CD14-positive monocyte (primary cell): ENCODE measurements around the gene RBM28. TPM values are rescaled to one million over a fixed set of nuclear protein-coding genes. Genes with fewer than 3 reads are reported as not detected.

Source experiments
- DNase-seq, 3 donors: peaks; one replicate each; pipeline ENCODE4 v3.0.0-alpha.2; 2011 to 2022
- H2AFZ ChIP-seq: 2 replicates; pipeline ENCODE4 v1.6.0; 2012; ENCODE audit warnings: mild to moderate bottlenecking, low read depth, low read length, inconsistent platforms; ENCODE audit not compliant: insufficient read depth, poor library complexity, severe bottlenecking
- H3K27ac ChIP-seq, 2 donors: 1 replicate in 1 of 2; 2 replicates in 1 of 2; pipeline ENCODE4 v1.5.1; 2012 to 2013; ENCODE audit warnings: low read length in 2 of 2, control low read depth in 1 of 2, inconsistent platforms in 1 of 2, low read depth in 1 of 2, mild to moderate bottlenecking in 1 of 2
- H3K27me3 ChIP-seq, 2 donors: one replicate each; pipeline versions ENCODE4 v1.6.0 to v1.6.1; 2011 to 2013; ENCODE audit warnings: low read length in 2 of 2; ENCODE audit not compliant: control insufficient read depth in 2 of 2, insufficient read depth in 2 of 2
- H3K36me3 ChIP-seq, 2 donors: replicated peaks in 1 of 2; 1 replicate in 1 of 2; 2 replicates in 1 of 2; pipeline versions ENCODE4 v1.5.1 to v1.6.1; 2012 to 2013; ENCODE audit warnings: low read length in 2 of 2, control low read depth in 1 of 2, inconsistent platforms in 1 of 2, mild to moderate bottlenecking in 1 of 2; ENCODE audit not compliant: insufficient read depth in 2 of 2, control insufficient read depth in 1 of 2
- H3K4me1 ChIP-seq, 2 donors: 1 replicate in 1 of 2; 2 replicates in 1 of 2; pipeline versions ENCODE4 v1.5.1 to v1.6.1; 2012 to 2013; ENCODE audit warnings: low read length in 2 of 2, control low read depth in 1 of 2, inconsistent platforms in 1 of 2, mild to moderate bottlenecking in 1 of 2, moderate library complexity in 1 of 2; ENCODE audit not compliant: insufficient read depth in 2 of 2, control insufficient read depth in 1 of 2
- H3K4me2 ChIP-seq: replicated peaks from 2 replicates; pipeline ENCODE3; 2012; ENCODE audit warnings: low read length, moderate library complexity, mild to moderate bottlenecking; ENCODE audit not compliant: poor library complexity, severe bottlenecking; ENCODE audit errors: extremely low read depth
- H3K4me3 ChIP-seq, 3 experiments: fragments of 200-600 bp in 1 of 3; sonication (generic) in 1 of 3; replicated peaks in 1 of 3; 1 replicate in 2 of 3; 2 replicates in 1 of 3; pipeline ENCODE4 v1.5.1; 2011 to 2013; ENCODE audit warnings: low read length in 3 of 3, mild to moderate bottlenecking in 3 of 3, control low read depth in 2 of 3, low read depth in 2 of 3, inconsistent platforms in 1 of 3, moderate library complexity in 1 of 3
- H3K79me2 ChIP-seq: 2 replicates; pipeline ENCODE4 v1.6.0; 2012; ENCODE audit warnings: mild to moderate bottlenecking, control low read depth, inconsistent platforms, low read length, moderate library complexity; ENCODE audit not compliant: insufficient read depth
- H3K9ac ChIP-seq: 2 replicates; pipeline ENCODE4 v1.6.0; 2017; ENCODE audit warnings: low read length, mild to moderate bottlenecking; ENCODE audit not compliant: insufficient read depth, poor library complexity, severe bottlenecking
- H3K9me3 ChIP-seq, 2 donors: replicated peaks in 1 of 2; 1 replicate in 1 of 2; 2 replicates in 1 of 2; pipeline versions ENCODE4 v1.5.1 to v1.6.1; 2012 to 2013; ENCODE audit warnings: low read length in 2 of 2, control low read depth in 1 of 2; ENCODE audit not compliant: control insufficient read depth in 1 of 2, insufficient read depth in 1 of 2
- H4K20me1 ChIP-seq: 2 replicates; pipeline ENCODE4 v1.6.0; 2012; ENCODE audit warnings: mild to moderate bottlenecking, low read length, control low read depth, moderate library complexity; ENCODE audit not compliant: insufficient read depth
- H3K27ac Mint-ChIP-seq, 7 donors: one replicate each; pipeline ENCODE4 v1.8.0; 2020; ENCODE audit warnings: mild to moderate bottlenecking in 7 of 7, mixed read lengths in 7 of 7, moderate library complexity in 6 of 7, inconsistent platforms in 2 of 7
- H3K27me3 Mint-ChIP-seq, 3 donors: one replicate each; pipeline ENCODE4 v1.8.0; 2021 to 2022; ENCODE audit warnings: low read depth in 3 of 3, mild to moderate bottlenecking in 3 of 3, mixed read lengths in 3 of 3, moderate library complexity in 3 of 3, inconsistent platforms in 1 of 3
- H3K36me3 Mint-ChIP-seq, 2 donors: one replicate each; pipeline ENCODE4 v1.8.0; 2020; ENCODE audit warnings: mixed read lengths in 2 of 2, inconsistent platforms in 1 of 2, mild to moderate bottlenecking in 1 of 2
- H3K4me1 Mint-ChIP-seq: one replicate; pipeline ENCODE4 v1.8.0; 2020; ENCODE audit warnings: mild to moderate bottlenecking, mixed read lengths
- H3K4me3 Mint-ChIP-seq, 2 donors: one replicate each; pipeline ENCODE4 v1.8.0; 2020; ENCODE audit warnings: mild to moderate bottlenecking in 2 of 2, mixed read lengths in 2 of 2, moderate library complexity in 1 of 2
- H3K9me3 Mint-ChIP-seq, 7 donors: one replicate each; pipeline ENCODE4 v1.8.0; 2020 to 2022; ENCODE audit warnings: mixed read lengths in 7 of 7, mild to moderate bottlenecking in 6 of 7, moderate library complexity in 6 of 7, inconsistent platforms in 2 of 7
- WGBS: methylation state at CpG from one replicate; pipeline ENCODE4 v1.1.5; 2013; ENCODE audit warnings: missing lambda C conversion rate; ENCODE audit not compliant: insufficient coverage; 5-methylcytosine and 5-hydroxymethylcytosine counted together
- intact Hi-C, 2 donors: fragments of 100-400 bp; cut with micrococcal nuclease; formaldehyde crosslinking; loops; one replicate each; pipeline versions ENCODE4 v1.15.0 to v1.15.1; 2023
- polyA plus RNA-seq, 3 donors: library from polyadenylated mRNA; depleted of rRNA in 1 of 3; unstranded in 2 of 3; stranded (reverse) in 1 of 3; fragments of 300-500 nt in 2 of 3; fragments of >200 nt in 1 of 3; fragmentation: Illumina TruSeq in 2 of 3; gene quantifications; 1 replicate in 2 of 3; 2 replicates in 1 of 3; pipeline ENCODE4 v1.2.3, GENCODE V29; 2012 to 2021
- TF ChIP-seq, protein P1 (sequence below): fragments of 200-600 bp; IDR thresholded peaks from one replicate; pipeline ENCODE4 v1.8.0; 2022; ENCODE audit warnings: antibody characterized with exemption, mild to moderate bottlenecking

The RBM28 gene
- polyA plus RNA-seq, 3 donors: 4.0 to 14.4 (median 4.9) TPM

DNA sequence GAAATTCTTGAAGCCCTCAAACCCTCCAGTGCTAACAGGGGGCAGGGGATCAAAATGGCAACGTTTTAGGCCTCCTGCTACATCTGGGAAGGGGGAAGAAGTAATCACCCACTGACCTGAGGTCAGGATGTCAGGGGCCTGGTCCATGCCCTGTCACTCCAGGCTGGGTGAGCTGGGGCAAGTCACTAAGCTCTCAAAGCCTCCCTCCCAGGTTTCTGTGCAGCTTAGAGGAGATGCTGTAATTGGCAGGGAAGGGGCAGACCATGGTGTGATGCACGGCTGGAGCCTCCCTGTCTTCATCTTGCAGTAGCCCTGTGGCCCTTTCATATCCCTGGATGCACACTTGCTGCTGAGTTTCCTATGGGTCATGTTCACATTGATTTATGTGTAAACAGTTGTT lies 75.5 kb downstream of the RBM28 start:
- no peaks in the 10 kb centered on the region for H3K36me3 ChIP-seq
- peaks cover 0 to 6% of the 10 kb centered on the region in 2 donors for H3K9me3 ChIP-seq
- Mint-ChIP-seq H3K27ac (no peak overlapping the region), H3K9me3 (peaks cover 0 to 8% (median 2%) of the 10 kb centered on the region in 7 donors), H3K4me1 (peaks cover 17% of the 10 kb centered on the region), H3K36me3 (no peaks in the 10 kb centered on the region), H3K27me3 (peaks cover 9 to 35% (median 17%) of the 10 kb centered on the region in 3 donors), H3K4me3 (no peak overlapping the region)
- H4K20me1 ChIP-seq: no peaks in the 10 kb centered on the region
- no peak overlapping the region for H3K4me2 ChIP-seq
- intact Hi-C loops: no loop called here
- H2AFZ ChIP-seq: no peak overlapping the region
- H3K27me3 ChIP-seq: peaks cover 0 to 20% of the 10 kb centered on the region in 2 donors
- H3K79me2 ChIP-seq: no peaks in the 10 kb centered on the region
- no peak overlapping the region for H3K9ac ChIP-seq
- DNase-seq: no peak
- no peak overlapping the region for H3K4me3 ChIP-seq
- TF ChIP-seq, protein P1, sequence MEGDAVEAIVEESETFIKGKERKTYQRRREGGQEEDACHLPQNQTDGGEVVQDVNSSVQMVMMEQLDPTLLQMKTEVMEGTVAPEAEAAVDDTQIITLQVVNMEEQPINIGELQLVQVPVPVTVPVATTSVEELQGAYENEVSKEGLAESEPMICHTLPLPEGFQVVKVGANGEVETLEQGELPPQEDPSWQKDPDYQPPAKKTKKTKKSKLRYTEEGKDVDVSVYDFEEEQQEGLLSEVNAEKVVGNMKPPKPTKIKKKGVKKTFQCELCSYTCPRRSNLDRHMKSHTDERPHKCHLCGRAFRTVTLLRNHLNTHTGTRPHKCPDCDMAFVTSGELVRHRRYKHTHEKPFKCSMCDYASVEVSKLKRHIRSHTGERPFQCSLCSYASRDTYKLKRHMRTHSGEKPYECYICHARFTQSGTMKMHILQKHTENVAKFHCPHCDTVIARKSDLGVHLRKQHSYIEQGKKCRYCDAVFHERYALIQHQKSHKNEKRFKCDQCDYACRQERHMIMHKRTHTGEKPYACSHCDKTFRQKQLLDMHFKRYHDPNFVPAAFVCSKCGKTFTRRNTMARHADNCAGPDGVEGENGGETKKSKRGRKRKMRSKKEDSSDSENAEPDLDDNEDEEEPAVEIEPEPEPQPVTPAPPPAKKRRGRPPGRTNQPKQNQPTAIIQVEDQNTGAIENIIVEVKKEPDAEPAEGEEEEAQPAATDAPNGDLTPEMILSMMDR: no peak
- no peak overlapping the region for H3K27ac ChIP-seq
- WGBS: 80% methylated on average over 1 of the region's 2 CpGs
- H3K4me1 ChIP-seq: peaks cover 15 to 19% of the 10 kb centered on the region in 2 donors

DNA sequence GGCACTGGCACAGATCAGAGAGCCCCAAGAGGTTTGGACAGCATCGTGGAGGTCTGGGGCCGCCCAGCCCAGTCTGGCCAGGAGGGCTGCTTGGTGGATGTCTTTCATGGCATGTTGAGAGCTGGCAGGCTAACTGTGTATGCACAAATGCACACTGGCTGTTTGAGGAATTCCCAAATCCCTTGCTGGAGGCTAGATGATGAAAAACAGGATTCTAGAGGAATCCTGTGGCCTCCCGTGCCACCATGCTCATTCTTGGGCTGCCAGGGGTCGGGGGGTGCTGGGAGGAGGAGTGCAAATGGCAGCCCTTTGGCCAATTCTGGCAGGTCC lies 76.1 kb downstream of the RBM28 start:
- peaks cover 9 to 32% (median 17%) of the 10 kb centered on the region in 3 donors for H3K27me3 Mint-ChIP-seq
- intact Hi-C loops: no loop called here
- H3K4me3 Mint-ChIP-seq: no peak overlapping the region

More for the DNA sequence above, 76.1 kb downstream of the RBM28 start:
- whole genome bisulfite sequencing: 97% methylated on average over 4 of the region's 4 CpGs
- H3K4me1 Mint-ChIP-seq: peaks cover 17% of the 10 kb centered on the region
- H3K36me3 Mint-ChIP-seq: no peaks in the 10 kb centered on the region
- no peak overlapping the region for H3K4me2 ChIP-seq
- H3K79me2 ChIP-seq: no peaks in the 10 kb centered on the region
- H3K27ac ChIP-seq: no peak overlapping the region
- TF ChIP-seq, protein P1: no peak
- H3K27ac Mint-ChIP-seq: no peak overlapping the region
- no peaks in the 10 kb centered on the region for H4K20me1 ChIP-seq
- peaks cover 0 to 19% of the 10 kb centered on the region in 2 donors for H3K27me3 ChIP-seq
- no peak overlapping the region for H2AFZ ChIP-seq
- no peak overlapping the region for H3K4me3 ChIP-seq
- H3K9me3 ChIP-seq: peaks cover 0 to 6% of the 10 kb centered on the region in 2 donors
- peaks cover 0 to 9% (median 2%) of the 10 kb centered on the region in 7 donors for H3K9me3 Mint-ChIP-seq
- DNase-seq: no peak
- H3K36me3 ChIP-seq: no peaks in the 10 kb centered on the region
- no peak overlapping the region for H3K9ac ChIP-seq
- peaks cover 15 to 19% of the 10 kb centered on the region in 2 donors for H3K4me1 ChIP-seq
